ENCODE results near the gene CLK3.

DNA sequence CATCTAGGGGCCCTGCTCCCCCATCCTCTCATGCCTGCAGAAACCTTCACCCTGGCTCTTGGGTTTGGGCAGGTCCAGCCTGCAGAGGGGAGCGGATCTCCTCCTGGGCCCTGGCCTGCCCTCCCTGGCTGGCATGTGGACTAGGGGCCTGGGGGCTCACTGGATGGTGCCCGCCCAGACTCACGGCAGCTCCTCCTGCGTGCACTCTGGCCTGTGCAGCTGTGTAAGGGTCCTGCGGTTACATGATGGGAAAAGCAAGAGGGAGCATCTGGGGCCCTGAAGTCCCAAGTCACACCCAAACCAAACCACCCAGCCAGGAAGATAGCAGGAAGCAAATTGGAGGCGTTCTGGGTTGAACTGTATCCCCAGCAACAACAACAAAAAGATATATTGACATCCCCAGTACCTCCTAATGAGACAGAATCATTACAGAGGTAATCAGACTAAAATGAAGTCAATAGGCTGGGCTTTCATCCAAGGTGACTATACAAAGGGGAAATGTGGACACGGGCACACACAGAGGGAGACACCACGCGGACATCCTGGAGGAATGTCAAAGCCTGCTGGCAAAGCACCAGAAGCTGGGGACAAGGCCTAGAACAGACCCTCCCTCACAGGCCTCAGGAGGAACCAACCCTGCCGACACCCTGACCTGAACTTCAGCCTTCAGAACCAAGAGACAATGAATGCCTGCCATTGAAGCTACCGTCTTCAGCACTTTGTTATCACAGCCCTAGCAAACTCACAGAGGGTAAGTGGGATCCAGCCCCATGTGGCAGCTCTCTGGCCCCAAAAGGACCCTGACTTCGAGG lies 10.4 kb upstream of the CLK3 start:
- no peak for TF ChIP-seq POLR2A (IDR thresholded peaks at IDR 0.05)
- TF ChIP-seq, protein P1, sequence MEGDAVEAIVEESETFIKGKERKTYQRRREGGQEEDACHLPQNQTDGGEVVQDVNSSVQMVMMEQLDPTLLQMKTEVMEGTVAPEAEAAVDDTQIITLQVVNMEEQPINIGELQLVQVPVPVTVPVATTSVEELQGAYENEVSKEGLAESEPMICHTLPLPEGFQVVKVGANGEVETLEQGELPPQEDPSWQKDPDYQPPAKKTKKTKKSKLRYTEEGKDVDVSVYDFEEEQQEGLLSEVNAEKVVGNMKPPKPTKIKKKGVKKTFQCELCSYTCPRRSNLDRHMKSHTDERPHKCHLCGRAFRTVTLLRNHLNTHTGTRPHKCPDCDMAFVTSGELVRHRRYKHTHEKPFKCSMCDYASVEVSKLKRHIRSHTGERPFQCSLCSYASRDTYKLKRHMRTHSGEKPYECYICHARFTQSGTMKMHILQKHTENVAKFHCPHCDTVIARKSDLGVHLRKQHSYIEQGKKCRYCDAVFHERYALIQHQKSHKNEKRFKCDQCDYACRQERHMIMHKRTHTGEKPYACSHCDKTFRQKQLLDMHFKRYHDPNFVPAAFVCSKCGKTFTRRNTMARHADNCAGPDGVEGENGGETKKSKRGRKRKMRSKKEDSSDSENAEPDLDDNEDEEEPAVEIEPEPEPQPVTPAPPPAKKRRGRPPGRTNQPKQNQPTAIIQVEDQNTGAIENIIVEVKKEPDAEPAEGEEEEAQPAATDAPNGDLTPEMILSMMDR (IDR thresholded peaks at IDR 0.05), result no peak
- no peak for TF ChIP-seq POLR2AphosphoS5 (IDR thresholded peaks at IDR 0.05)
- no peak for TF ChIP-seq EP300 (IDR thresholded peaks at IDR 0.05)
